Stomach smooth muscle (tissue), 2 donors: ENCODE results near the gene BPIFB6.

Experiments used
- H3K27ac ChIP-seq: one replicate; pipeline ENCODE4 v1.7.0; 2013; ENCODE audit warnings: mild to moderate bottlenecking, low read length, inconsistent platforms
- H3K27me3 ChIP-seq, 2 donors: one replicate each; pipeline ENCODE4 v1.7.0; 2013; ENCODE audit warnings: low read length in 2 of 2; ENCODE audit not compliant: insufficient read depth in 2 of 2, control insufficient read depth in 1 of 2
- H3K36me3 ChIP-seq, 2 donors: one replicate each; pipeline ENCODE4 v1.7.0; 2013; ENCODE audit warnings: low read length in 2 of 2; ENCODE audit not compliant: control insufficient read depth in 2 of 2, insufficient read depth in 2 of 2
- H3K4me1 ChIP-seq: one replicate; pipeline ENCODE4 v1.7.0; 2013; ENCODE audit warnings: low read length; ENCODE audit not compliant: control insufficient read depth, insufficient read depth
- H3K4me3 ChIP-seq, 2 donors: one replicate each; pipeline ENCODE4 v1.7.0; 2013; ENCODE audit warnings: low read length in 2 of 2
- H3K9ac ChIP-seq, 2 donors: one replicate each; pipeline ENCODE4 v1.7.0; 2013; ENCODE audit warnings: low read length in 2 of 2, mild to moderate bottlenecking in 1 of 2
- H3K9me3 ChIP-seq, 2 donors: one replicate each; pipeline ENCODE4 v1.7.0; 2013; ENCODE audit warnings: low read length in 2 of 2; ENCODE audit not compliant: control insufficient read depth in 2 of 2
- donor health status: healthy.
- donor health status: Pancreatic carcinoma.

Gene BPIFB6

DNA sequence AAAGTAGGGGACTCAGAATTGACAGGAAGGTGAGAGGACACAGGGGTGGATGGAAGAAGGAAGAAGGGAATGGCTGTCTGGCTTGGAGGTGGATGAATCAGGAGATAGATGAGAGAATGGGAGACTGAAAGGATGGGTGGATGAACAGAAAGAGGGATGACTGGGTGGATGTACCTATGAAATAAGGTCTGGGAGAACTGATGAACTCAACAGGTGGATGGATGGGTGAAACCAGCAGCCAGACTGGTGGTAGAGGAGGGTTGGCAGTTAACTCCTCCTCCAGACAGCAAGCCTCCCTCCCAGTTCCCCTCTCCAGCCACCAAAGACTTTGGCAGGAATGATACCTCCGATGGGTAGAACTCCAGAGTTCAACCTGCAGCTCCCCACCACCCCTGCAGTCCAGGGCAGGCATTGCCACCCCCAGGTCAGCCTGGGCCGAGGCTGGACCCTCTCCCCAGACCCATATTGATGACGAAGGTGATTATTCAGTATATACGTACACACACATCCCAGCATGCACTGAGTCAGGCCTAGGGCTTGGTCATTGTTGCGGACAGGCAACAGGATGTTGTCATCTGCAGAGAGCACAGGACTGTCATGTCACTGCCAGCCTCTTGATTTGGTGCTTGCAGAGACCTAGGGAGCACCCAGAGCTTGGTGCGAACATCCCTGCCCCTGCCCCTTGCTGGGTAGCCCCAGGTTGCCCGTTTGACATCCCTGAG, 29.2 kb upstream of the BPIFB6 start:
- no peak overlapping the region for H3K4me3 ChIP-seq
- H3K9me3 ChIP-seq, result peaks cover 4 to 15% of the 10 kb centered on the region in 2 donors
- no peak overlapping the region for H3K9ac ChIP-seq
- no peak overlapping the region for H3K27ac ChIP-seq
- H3K4me1 ChIP-seq, result no peaks in the 10 kb centered on the region
- H3K36me3 ChIP-seq, result no peaks in the 10 kb centered on the region
- peaks cover 0 to 4% of the 10 kb centered on the region in 2 donors for H3K27me3 ChIP-seq

DNA sequence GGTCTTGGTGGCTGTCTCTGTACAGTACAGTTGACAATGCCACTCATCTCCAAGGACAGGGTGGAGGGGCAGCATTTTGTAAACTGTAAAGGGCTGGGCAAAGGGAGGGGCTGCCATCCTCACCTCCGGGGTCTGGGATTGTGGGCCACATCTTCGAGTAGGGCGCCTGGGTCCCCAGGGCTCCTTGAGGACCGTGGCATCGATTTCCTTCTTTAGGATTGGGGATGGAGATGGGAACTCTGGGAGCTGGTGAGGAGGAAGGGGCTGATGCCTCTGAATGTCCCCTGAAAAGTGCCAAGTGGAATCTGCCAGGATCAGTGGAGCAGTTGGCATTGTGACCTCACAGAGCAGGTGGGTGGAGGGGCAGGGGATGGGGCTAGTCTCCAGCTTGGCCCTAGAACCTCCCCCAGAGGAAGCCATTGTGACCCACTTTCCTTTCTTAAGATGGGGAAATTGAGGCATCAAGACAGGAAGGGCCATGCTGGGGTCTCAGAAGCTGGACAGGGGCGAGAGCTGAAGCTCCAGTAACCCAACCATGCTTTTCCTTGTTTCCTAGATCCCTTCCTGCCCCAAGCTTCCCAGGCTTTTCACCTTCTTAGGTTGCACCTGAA, 27.2 kb upstream of the BPIFB6 start, which contains the start of gene SUN5:
Gene SUN5 (minus strand): TSS at position 293 of the 611 bp plus-strand sequence. CDS start 93 bp downstream, at position 200.
- Histone ChIP-seq H3K4me3 (no peak within 1 kb of the TSS), H3K9ac (no peak within 1 kb of the TSS), H3K27me3 (peaks cover 0 to 4% of the 10 kb centered on the region in 2 donors), H3K9me3 (peaks cover 4 to 15% of the 10 kb centered on the region in 2 donors), H3K4me1 (no peaks in the 10 kb centered on the region), H3K27ac (no peak within 1 kb of the TSS), H3K36me3 (no peaks in the 10 kb centered on the region)

DNA sequence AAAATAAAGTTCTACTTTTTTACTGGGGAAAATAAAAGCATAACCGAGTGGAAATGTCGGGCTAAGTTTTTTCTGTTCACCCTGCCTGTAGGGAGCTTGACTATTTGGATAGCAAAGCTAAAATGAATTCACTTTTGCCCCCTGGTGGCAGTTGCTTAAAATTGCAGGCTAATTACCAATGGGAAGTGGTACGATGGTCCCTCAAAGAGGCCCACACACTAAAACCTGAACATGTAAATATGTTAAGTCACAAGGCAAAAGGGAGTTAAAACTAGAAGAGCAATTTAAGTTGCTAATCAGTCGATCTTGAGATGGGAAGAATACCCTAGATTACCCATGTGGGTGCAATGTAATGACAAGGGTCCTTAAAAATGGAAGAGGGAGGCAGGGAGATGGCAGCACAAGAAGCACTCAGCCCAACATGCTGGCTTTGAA, 26.3 kb upstream of the BPIFB6 start:
- no peak overlapping the region for H3K9ac ChIP-seq
- H3K36me3 ChIP-seq, result no peaks in the 10 kb centered on the region
- peaks cover 0 to 4% of the 10 kb centered on the region in 2 donors for H3K27me3 ChIP-seq
- H3K4me3 ChIP-seq, result no peak overlapping the region
- H3K27ac ChIP-seq, result no peak overlapping the region
- no peaks in the 10 kb centered on the region for H3K4me1 ChIP-seq
- peaks cover 4 to 15% of the 10 kb centered on the region in 2 donors for H3K9me3 ChIP-seq

DNA sequence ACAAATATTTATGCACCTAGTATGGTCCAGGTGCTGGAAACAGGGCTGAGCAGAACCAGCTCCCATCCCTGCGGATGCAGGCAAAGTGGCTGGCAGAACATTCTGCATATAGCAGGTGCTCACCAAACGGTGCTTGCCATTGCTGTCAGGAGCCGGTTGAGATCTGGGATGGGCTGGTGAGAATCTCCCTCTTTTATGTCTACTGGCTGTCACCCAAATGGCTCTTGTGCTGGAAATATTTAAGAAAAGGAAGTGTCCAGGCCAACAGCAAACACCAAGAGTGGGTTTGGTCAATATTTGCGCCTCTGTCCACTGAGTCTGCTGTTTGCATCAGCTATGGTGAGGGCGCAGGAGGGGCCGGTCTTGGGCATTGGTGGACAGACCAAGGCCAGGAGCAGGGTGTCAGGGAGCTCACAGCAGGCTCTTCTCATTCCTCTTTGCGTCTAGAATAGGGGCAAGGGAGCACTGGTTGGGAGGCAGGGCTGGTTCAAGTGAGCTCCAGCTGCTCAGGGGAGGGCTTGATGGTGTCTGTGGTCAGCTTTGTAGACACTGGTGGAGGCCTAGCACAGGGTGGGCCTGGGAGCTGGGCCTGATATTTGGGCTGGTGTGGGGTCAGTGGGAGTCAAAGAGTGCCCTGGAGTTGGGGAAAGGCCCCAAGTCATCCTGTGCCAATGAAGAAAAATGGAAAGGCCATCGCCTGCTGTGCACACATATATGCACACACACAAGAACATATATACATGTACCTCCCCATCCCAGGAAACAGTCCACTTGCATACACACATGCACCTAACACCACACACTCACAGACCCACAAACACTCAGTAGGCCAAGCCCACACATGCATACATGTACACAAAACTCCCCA, 25.3 kb upstream of the BPIFB6 start:
- H3K9me3 ChIP-seq, result peaks cover 4 to 15% of the 10 kb centered on the region in 2 donors
- no peaks in the 10 kb centered on the region for H3K4me1 ChIP-seq
- peaks cover 0 to 4% of the 10 kb centered on the region in 2 donors for H3K27me3 ChIP-seq
- H3K27ac ChIP-seq, result no peak overlapping the region
- H3K4me3 ChIP-seq, result no peak overlapping the region
- H3K36me3 ChIP-seq, result no peaks in the 10 kb centered on the region
- H3K9ac ChIP-seq, result no peak overlapping the region

DNA sequence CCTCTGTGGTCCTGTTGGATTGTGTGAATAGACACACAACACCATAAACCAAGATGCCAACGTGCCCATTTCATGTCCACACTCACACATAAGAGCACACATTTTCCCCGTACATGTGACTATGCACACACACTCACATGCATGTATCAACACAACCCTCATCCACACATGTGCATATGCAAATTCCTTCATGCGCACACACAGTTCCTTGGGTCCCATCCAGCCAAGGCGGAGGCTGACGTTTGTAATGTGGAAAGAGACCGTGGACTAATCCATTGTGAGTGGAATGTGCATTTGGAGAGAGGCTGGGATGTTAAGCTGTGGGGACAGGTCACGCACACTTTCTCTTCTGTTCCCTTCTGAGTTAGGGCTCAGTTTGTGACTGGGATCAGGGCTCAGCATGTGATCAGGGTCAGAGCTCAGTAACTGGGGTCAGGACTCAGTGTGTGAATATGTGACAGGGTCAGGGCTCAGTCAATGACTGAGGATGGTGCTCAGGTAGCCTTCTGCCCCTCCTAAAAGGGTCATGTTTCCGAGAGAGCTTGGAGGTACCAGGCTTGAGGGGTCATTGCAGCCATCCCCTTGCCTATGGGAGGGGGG, 24.6 kb upstream of the BPIFB6 start:
- Histone ChIP-seq H3K9ac (no peak overlapping the region), H3K4me3 (no peak overlapping the region), H3K4me1 (no peaks in the 10 kb centered on the region), H3K36me3 (no peaks in the 10 kb centered on the region), H3K27me3 (peaks cover 0 to 4% of the 10 kb centered on the region in 2 donors), H3K27ac (no peak overlapping the region), H3K9me3 (peaks cover 4 to 15% of the 10 kb centered on the region in 2 donors)

DNA sequence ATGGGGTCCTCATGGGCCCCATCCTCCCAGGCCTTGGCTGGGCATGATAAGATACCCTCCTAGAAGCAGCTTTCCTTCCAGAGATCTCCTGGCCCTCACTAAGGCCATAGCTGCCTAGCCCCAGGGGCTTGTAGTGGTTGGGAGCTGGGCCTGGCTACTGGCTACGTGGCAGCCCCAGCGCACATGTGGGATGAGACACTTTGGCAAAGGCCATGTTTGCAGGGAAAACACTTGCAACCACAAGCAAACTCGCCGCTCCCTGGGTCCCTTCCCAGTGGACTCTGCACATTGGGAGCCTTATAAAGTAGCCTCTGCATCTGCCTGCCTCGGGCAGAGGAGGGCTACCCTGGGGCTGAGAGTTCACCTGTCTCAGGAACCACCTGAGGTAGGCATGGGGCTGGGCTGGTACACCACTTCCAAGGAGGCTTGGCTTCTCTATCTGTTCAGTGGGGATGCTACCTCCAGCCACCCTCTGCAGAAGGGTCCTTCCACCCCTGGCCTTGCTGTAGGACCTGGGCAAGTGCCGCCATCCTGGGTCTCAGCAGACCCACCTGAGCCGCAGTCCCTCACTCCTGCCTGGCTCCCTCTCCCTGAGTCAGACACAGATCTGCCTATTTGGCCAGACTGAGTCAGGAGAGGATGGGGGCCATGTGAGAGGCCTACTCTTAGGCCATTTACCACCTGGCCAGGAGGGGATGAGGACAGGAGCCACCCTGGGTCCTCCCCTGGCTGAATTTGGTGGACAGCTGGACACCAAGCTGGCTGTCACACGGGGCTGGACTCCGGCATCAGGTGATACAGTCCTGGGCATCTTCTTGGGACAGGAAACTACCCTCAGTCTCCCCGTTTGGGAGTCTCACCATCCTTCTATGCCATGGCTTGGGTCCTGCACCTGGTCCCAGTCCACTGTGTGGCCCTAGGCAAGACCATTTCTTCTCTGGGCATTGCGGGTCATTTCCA, 23.8 kb upstream of the BPIFB6 start, which contains the start of gene BPIFB2:
Gene BPIFB2 (plus strand): TSS at position 329 of the 960 bp plus-strand sequence. CDS start 871 bp downstream, outside the sequence.
- Histone ChIP-seq H3K4me1 (no peaks in the 10 kb centered on the region), H3K4me3 (no peak within 1 kb of the TSS), H3K36me3 (no peaks in the 10 kb centered on the region), H3K9me3 (peaks cover 4 to 15% of the 10 kb centered on the region in 2 donors), H3K27ac (no peak within 1 kb of the TSS), H3K27me3 (peaks cover 3 to 4% of the 10 kb centered on the region in 2 donors), H3K9ac (no peak within 1 kb of the TSS)

DNA sequence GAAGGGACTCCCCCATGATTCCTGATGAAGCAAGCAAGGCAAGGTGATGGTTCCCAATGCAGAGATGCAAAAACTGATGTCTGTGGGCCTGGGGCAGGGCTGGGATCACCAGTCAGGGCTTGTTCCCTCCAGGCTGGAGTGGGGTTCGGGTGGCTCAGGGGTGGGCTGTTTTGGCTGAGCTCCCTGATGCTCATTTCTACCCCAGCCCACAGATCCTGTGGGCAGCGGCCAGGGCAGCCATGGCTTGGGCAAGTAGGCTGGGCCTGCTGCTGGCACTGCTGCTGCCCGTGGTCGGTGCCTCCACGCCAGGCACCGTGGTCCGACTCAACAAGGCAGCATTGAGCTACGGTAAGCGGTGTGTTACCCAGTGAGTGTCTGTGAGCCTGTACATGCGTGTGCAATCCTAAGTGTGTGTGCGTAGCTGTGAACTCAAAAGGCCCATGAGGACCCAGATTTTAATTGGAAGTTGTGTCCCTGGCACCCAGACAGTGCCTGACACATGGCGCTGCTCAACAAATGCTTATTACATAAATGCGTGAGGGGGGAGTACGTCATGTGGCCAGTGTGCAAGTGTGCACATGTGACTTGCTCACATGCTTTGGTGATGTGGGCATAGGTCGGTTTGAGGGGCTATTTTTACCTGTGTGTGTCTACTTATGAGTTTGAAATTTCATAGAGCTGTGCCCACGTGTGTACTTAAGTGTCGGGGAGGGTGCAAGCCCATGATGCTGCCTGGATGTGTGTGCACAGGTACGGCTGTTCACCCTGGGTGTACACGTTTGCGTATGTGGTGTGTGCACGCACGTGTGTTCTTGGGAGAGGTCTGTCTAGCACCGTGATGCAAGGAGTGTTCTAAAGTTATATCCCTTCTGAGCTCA, 22.9 kb upstream of the BPIFB6 start:
- Histone ChIP-seq H3K27me3 (peaks cover 4 to 6% of the 10 kb centered on the region in 2 donors), H3K9me3 (peaks cover 4 to 15% of the 10 kb centered on the region in 2 donors), H3K9ac (no peak overlapping the region), H3K4me3 (no peak overlapping the region), H3K36me3 (no peaks in the 10 kb centered on the region), H3K27ac (no peak overlapping the region), H3K4me1 (no peaks in the 10 kb centered on the region)

DNA sequence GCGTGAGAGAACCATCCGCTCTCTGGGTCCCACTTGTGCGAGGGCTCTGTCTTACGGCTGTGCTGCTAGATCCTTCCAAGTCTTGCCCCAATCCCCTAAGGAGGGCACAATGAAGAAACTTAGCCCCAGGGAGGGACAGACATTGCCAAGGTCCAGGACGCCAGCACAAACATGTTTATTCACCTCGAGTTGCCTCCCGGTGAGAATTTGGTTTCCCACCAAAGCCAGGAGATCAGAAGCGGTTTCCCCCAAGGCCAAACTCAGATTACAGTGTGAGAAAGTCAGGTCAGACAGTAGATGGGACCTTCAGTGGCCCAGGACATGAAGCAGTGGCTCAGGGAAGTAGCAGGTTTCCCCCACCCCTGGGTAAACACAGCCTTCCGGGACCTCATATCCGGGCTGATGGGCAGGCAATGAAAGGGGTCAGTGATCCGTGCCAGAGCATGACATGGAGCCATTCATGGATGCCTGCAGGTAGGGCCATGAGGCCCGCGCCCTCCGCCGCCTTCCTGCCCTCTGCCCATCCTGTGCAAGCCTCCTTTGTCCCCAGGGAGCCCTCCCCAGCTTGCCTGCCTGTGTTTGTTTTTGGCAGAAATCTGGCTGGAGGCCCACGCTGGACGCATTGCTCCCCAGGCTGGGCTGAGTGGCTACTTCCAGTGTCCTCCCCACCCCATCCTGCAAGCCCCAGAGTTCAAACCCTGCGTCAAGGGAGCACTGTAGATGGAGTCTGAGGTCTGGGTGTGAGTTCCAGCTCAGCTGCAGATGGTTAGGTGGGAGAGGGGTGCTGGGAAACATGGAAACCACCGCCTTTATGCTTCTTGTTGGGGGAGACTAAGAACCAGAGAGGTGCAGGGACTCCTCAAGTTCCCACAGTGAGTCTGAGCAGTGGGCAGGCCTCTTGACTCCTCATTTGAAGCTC, 22.0 kb upstream of the BPIFB6 start:
- H3K27me3 ChIP-seq, result peaks cover 4 to 11% of the 10 kb centered on the region in 2 donors
- H3K4me1 ChIP-seq, result no peaks in the 10 kb centered on the region
- no peaks in the 10 kb centered on the region for H3K36me3 ChIP-seq
- peaks cover 4 to 12% of the 10 kb centered on the region in 2 donors for H3K9me3 ChIP-seq
- H3K4me3 ChIP-seq, result no peak overlapping the region
- no peak overlapping the region for H3K27ac ChIP-seq
- H3K9ac ChIP-seq, result no peak overlapping the region
